ENCODE measurements around the gene ASF1A. TPM values are rescaled to one million over a fixed set of nuclear protein-coding genes. Genes with fewer than 3 reads are reported as not detected.

The ASF1A gene
- total RNA-seq (10 to 100 TPM; 42.6 to 46.1 TPM), polyA plus RNA-seq (57.2 TPM)

DNA sequence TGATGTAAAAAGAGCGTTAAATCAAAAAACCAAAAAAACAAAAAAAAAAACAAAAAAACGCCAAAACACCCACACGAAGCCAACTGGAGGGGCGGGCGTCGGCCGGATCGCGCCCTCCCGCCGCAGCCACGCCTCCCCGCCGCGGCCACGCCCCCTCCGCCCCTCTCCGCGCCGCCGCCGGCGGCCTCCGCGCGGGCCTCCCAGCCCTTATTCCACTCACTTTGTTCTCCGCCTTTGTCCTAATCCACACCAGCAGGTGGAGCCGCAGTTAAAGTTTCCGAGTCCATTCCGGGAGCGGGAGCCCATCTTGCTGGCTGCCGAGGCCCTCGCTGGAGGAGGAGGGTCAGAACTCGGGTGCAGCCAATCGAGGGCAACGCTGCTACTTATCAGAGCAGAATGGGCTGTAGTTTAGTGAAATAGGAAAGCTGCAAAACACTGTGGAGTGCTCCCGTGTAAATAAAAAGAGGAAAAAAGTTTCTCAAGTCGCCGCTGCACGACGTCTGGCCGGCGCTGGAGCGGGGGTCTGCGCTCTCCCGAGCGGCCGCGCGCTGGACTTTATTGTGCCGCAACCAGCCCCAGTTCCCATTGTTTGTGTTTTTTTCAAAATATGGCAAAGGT lies at the start of gene ASF1A:
ASF1A (plus strand) TSS at position 346 of the 618 bp plus-strand sequence; CDS start at position 608, 262 bp downstream.
- Mint-ChIP-seq H3K4me1 (peaks cover 54 to 73% (median 69%) of the 10 kb centered on the region in 3 donors), H3K9me3 (peaks cover 0 to 1% (median 0%) of the 10 kb centered on the region in 5 donors), H3K36me3 (peaks cover 2 to 30% (median 4%) of the 10 kb centered on the region in 3 donors), H3K27ac (peak within 1 kb of the TSS; percentile 96 to 99 (median 98)), H3K27me3 (peaks cover 0 to 3% of the 10 kb centered on the region in 2 donors), H3K4me3 (peak within 1 kb of the TSS; percentile 89 to 99 (median 94))
- Histone ChIP-seq H3K4me3 (ENCODE audit: low read length) (peak within 1 kb of the TSS; percentile 92), H3K27me3 (ENCODE audit: insufficient read depth, low read length, poor library complexity, severe bottlenecking) (no peaks in the 10 kb centered on the region), H3K27ac (ENCODE audit: low read depth, low read length) (peak within 1 kb of the TSS; percentile 87), H3K4me1 (ENCODE audit: insufficient read depth, low read length) (peaks cover 63% of the 10 kb centered on the region), H3K9me3 (ENCODE audit: low read length) (no peaks in the 10 kb centered on the region), H3K36me3 (ENCODE audit: insufficient read depth, low read length) (no peaks in the 10 kb centered on the region)
- POLR2A ChIA-PET = interaction anchor here (0.7 to 2.9 kb wide), 12 partner anchors 9 to 243 kb away, joined by 3 to 24 read pairs (median 7); partner anchors contain the start of genes CEP85L, FAM184A and MCM9
- DNase-seq = peak; percentile 92 to 97 (median 96)
- CTCF ChIA-PET = interaction anchor here (0.7 to 5.4 kb wide), 16 partner anchors 10 to 243 kb away, joined by 3 to 44 read pairs (median 4); partner anchors contain the start of genes CEP85L and MCM9

DNA sequence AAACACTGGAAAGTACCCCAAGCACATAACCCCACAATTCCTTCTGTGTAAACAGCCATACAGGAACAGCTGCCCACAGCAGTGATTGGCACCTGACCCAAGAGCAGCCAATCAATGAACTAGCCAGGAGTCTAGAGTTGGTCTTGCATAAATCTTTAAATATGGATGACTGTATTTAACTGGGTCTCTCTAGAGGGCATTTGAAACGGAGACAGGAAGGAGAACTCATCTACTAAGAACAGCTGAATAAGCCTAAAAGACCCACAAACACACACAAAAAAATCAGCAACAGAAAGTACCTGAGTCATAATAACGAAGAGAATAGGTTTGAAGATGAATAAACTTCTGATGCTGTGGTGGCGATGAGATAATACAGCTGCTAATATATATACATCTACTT lies 49.0 kb upstream of the ASF1A start:
- H3K9me3 ChIP-seq (ENCODE audit: low read length) = no peaks in the 10 kb centered on the region
- no peaks in the 10 kb centered on the region for H3K9me3 Mint-ChIP-seq
- H3K27ac Mint-ChIP-seq = peak overlapping the region in 5 of 8 donors; percentile 2 to 68 (median 20)
- H3K27ac ChIP-seq (ENCODE audit: low read depth, low read length) = no peak overlapping the region
- H3K36me3 ChIP-seq (ENCODE audit: insufficient read depth, low read length) = no peaks in the 10 kb centered on the region
- ChIA-PET CTCF (no interaction called here), POLR2A (interaction anchor here (0.5 to 0.7 kb wide), 2 partner anchors 20 to 142 kb away, joined by 3 read pairs; no protein-coding TSS in a partner anchor)
- no peak for DNase-seq
- no peak overlapping the region for H3K4me3 ChIP-seq (ENCODE audit: low read length)
- no peaks in the 10 kb centered on the region for H3K27me3 Mint-ChIP-seq
- H3K36me3 Mint-ChIP-seq = peaks cover 9 to 15% (median 13%) of the 10 kb centered on the region in 3 donors
- H3K4me1 ChIP-seq (ENCODE audit: insufficient read depth, low read length) = no peaks in the 10 kb centered on the region
- peaks cover 28 to 49% (median 36%) of the 10 kb centered on the region in 3 donors for H3K4me1 Mint-ChIP-seq
- H3K4me3 Mint-ChIP-seq = peak overlapping the region in 6 of 7 donors; percentile 25 to 52 (median 46)
- H3K27me3 ChIP-seq (ENCODE audit: insufficient read depth, low read length, poor library complexity, severe bottlenecking) = no peaks in the 10 kb centered on the region

DNA sequence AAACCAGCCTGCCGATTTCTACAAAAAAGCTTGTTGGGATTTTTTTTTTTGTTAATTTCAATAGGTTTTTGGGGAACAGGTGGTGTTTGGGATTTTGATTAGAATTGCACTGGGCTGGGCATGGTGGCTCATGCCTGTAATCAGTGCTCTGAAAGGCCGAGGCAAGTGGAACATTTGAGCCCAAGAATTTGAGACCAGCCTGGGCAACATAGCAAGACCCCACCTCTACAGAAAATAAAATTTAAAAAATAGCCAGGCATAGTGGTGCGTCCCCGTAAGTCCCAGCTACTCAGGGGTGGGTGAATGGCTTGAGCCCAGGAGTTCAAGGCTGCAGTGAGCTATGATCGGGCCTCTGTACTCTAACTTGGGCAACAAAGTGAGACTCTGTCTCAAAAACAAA lies 40.5 kb upstream of the ASF1A start:
- Histone ChIP-seq H3K4me3 (ENCODE audit: low read length) (no peak overlapping the region), H3K4me1 (ENCODE audit: insufficient read depth, low read length) (no peaks in the 10 kb centered on the region), H3K27me3 (ENCODE audit: insufficient read depth, low read length, poor library complexity, severe bottlenecking) (no peaks in the 10 kb centered on the region), H3K36me3 (ENCODE audit: insufficient read depth, low read length) (no peaks in the 10 kb centered on the region), H3K27ac (ENCODE audit: low read depth, low read length) (no peak overlapping the region), H3K9me3 (ENCODE audit: low read length) (no peaks in the 10 kb centered on the region)
- Mint-ChIP-seq H3K27ac (no peak overlapping the region), H3K36me3 (peaks cover 0 to 20% (median 15%) of the 10 kb centered on the region in 3 donors), H3K4me1 (peaks cover 7 to 19% (median 9%) of the 10 kb centered on the region in 3 donors), H3K9me3 (no peaks in the 10 kb centered on the region), H3K27me3 (no peaks in the 10 kb centered on the region), H3K4me3 (no peak overlapping the region)
- DNase-seq = no peak
- CTCF ChIA-PET = interaction anchor here (1.4 kb wide), 1 partner anchor 257 kb away, joined by 4 read pairs; no protein-coding TSS in a partner anchor
- POLR2A ChIA-PET = no interaction called here

DNA sequence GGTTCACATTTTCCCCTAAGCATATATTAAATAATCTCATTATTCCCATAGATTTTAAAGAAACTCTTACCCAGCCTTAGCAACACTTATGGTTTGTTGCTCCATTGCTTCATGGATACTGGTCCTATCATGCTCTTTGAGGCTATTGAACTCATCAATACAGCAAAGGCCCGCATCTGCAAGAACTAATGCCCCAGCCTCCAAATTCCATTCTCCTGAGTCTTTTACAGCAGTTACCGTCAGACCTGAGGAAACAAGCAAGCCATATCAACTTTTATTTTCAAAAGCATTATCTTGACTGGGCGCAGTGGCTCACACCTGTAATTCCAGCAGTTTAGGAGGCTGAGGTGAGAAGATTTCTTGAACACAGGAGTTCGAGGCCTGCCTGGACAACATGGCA lies 37.7 kb upstream of the ASF1A start:
- no peaks in the 10 kb centered on the region for H3K27me3 Mint-ChIP-seq
- Histone ChIP-seq H3K27me3 (ENCODE audit: insufficient read depth, low read length, poor library complexity, severe bottlenecking) (no peaks in the 10 kb centered on the region), H3K4me1 (ENCODE audit: insufficient read depth, low read length) (no peaks in the 10 kb centered on the region), H3K9me3 (ENCODE audit: low read length) (no peaks in the 10 kb centered on the region), H3K27ac (ENCODE audit: low read depth, low read length) (no peak overlapping the region), H3K4me3 (ENCODE audit: low read length) (no peak overlapping the region), H3K36me3 (ENCODE audit: insufficient read depth, low read length) (no peaks in the 10 kb centered on the region)
- ChIA-PET POLR2A (no interaction called here), CTCF (interaction anchor here (1.3 to 1.4 kb wide), 2 partner anchors 10 to 43 kb away, joined by 3 to 4 read pairs; no protein-coding TSS in a partner anchor)
- peaks cover 0 to 8% (median 4%) of the 10 kb centered on the region in 5 donors for H3K9me3 Mint-ChIP-seq
- H3K4me3 Mint-ChIP-seq = no peak overlapping the region
- no peak overlapping the region for H3K27ac Mint-ChIP-seq
- H3K4me1 Mint-ChIP-seq = peaks cover 23 to 38% (median 31%) of the 10 kb centered on the region in 3 donors
- H3K36me3 Mint-ChIP-seq = peaks cover 9 to 26% (median 15%) of the 10 kb centered on the region in 3 donors
- no peak for DNase-seq

DNA sequence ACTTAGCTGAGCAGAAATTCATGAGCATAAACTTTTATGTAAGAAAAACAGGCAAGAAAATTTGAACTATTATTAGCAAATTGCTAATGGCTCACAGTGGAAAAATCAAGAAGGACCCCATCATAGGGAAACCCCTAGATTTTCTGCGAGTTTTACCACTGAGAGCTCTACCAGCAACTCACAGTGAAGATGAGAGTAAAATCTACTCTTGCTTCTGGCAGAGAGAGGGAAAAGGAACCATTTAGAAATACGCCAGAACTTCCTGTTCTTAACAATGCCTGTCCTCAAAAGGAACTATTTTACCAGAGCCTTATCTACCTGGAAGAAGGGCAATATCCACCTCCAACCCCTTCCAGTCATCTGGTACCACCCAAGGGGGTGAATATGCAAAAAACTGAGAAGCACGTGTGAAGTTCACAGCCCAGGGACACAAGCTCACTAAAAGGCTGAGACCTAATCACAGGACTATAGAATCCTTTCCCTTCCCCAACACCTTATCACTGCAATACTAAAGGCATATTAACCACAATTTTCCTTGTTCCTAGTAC lies 34.4 kb upstream of the ASF1A start:
- ChIA-PET POLR2A (no interaction called here), CTCF (no interaction called here)
- Histone ChIP-seq H3K36me3 (ENCODE audit: insufficient read depth, low read length) (no peaks in the 10 kb centered on the region), H3K27ac (ENCODE audit: low read depth, low read length) (no peak overlapping the region), H3K9me3 (ENCODE audit: low read length) (no peaks in the 10 kb centered on the region), H3K27me3 (ENCODE audit: insufficient read depth, low read length, poor library complexity, severe bottlenecking) (no peaks in the 10 kb centered on the region), H3K4me1 (ENCODE audit: insufficient read depth, low read length) (peaks cover 9% of the 10 kb centered on the region), H3K4me3 (ENCODE audit: low read length) (no peak overlapping the region)
- Mint-ChIP-seq H3K27me3 (no peaks in the 10 kb centered on the region), H3K27ac (peak overlapping the region in 3 of 8 donors; percentile 11 to 32 (median 17)), H3K9me3 (peaks cover 0 to 8% (median 4%) of the 10 kb centered on the region in 5 donors), H3K4me3 (peak overlapping the region in 2 of 7 donors; percentile 20 to 25), H3K36me3 (peaks cover 10 to 20% (median 13%) of the 10 kb centered on the region in 3 donors), H3K4me1 (peaks cover 43 to 63% (median 61%) of the 10 kb centered on the region in 3 donors)
- no peak for DNase-seq

DNA sequence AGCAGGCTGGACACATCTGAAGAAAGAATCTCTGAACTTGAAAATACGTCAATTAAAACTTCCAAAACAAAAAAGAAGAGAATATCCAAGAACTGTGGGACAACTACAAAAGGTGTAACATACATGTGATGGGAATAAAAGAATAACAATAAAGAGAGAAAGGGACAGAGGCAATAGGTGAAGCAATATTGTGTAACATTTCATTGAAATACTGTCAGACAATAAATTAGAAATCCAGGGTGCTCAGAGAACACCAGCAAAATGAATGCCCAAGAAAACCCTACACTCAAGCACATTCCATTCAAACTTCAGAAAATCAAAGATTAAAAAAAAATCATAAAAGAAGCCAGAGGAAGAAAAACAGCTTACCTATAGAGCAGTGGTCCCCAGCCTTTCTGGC lies 33.6 kb upstream of the ASF1A start:
- no peak overlapping the region for H3K27ac ChIP-seq (ENCODE audit: low read depth, low read length)
- Mint-ChIP-seq H3K27me3 (no peaks in the 10 kb centered on the region), H3K9me3 (peaks cover 0 to 8% (median 4%) of the 10 kb centered on the region in 5 donors), H3K27ac (no peak overlapping the region), H3K4me3 (no peak overlapping the region), H3K4me1 (peaks cover 50 to 71% (median 69%) of the 10 kb centered on the region in 3 donors), H3K36me3 (peaks cover 10 to 19% (median 13%) of the 10 kb centered on the region in 3 donors)
- CTCF ChIA-PET = no interaction called here
- H3K9me3 ChIP-seq (ENCODE audit: low read length) = no peaks in the 10 kb centered on the region
- H3K4me3 ChIP-seq (ENCODE audit: low read length) = no peak overlapping the region
- no peaks in the 10 kb centered on the region for H3K27me3 ChIP-seq (ENCODE audit: insufficient read depth, low read length, poor library complexity, severe bottlenecking)
- no peaks in the 10 kb centered on the region for H3K36me3 ChIP-seq (ENCODE audit: insufficient read depth, low read length)
- POLR2A ChIA-PET = interaction anchor here (0.6 kb wide), 1 partner anchor 308 kb away, joined by 4 read pairs; no protein-coding TSS in a partner anchor
- peaks cover 17% of the 10 kb centered on the region for H3K4me1 ChIP-seq (ENCODE audit: insufficient read depth, low read length)
- DNase-seq = no peak

DNA sequence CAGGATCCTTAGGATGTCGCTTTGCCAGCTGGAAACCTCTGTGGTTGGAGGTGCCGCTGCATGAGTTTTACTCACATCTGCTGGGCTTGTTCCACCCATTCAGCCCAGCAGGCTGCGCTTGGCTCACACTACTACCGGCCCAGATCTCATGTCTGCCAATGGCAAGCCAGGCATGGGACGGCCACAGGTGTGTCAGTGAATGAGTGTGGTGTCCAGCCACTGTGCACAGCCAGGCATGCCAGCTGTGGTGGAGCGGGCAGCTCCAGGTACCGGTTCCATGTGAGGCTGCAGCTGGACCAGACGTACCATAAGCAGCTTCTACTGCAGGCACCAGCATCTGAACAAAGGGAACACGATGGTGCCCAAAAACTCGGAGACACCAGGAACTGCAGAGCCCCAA lies 33.1 kb upstream of the ASF1A start:
- Histone ChIP-seq H3K27ac (ENCODE audit: low read depth, low read length) (no peak overlapping the region), H3K36me3 (ENCODE audit: insufficient read depth, low read length) (no peaks in the 10 kb centered on the region), H3K27me3 (ENCODE audit: insufficient read depth, low read length, poor library complexity, severe bottlenecking) (no peaks in the 10 kb centered on the region), H3K9me3 (ENCODE audit: low read length) (no peaks in the 10 kb centered on the region), H3K4me3 (ENCODE audit: low read length) (no peak overlapping the region), H3K4me1 (ENCODE audit: insufficient read depth, low read length) (peaks cover 22% of the 10 kb centered on the region)
- ChIA-PET CTCF (interaction anchor here (1.2 kb wide), 1 partner anchor 59 kb away, joined by 3 read pairs; no protein-coding TSS in a partner anchor), POLR2A (interaction anchor here (0.6 to 0.7 kb wide), 3 partner anchors 36 to 309 kb away, joined by 3 to 4 read pairs (median 3); no protein-coding TSS in a partner anchor)
- Mint-ChIP-seq H3K27ac (no peak overlapping the region), H3K27me3 (no peaks in the 10 kb centered on the region), H3K4me1 (peaks cover 55 to 76% (median 74%) of the 10 kb centered on the region in 3 donors), H3K9me3 (peaks cover 0 to 9% (median 4%) of the 10 kb centered on the region in 5 donors), H3K4me3 (no peak overlapping the region), H3K36me3 (peaks cover 10 to 14% (median 13%) of the 10 kb centered on the region in 3 donors)
- no peak for DNase-seq

DNA sequence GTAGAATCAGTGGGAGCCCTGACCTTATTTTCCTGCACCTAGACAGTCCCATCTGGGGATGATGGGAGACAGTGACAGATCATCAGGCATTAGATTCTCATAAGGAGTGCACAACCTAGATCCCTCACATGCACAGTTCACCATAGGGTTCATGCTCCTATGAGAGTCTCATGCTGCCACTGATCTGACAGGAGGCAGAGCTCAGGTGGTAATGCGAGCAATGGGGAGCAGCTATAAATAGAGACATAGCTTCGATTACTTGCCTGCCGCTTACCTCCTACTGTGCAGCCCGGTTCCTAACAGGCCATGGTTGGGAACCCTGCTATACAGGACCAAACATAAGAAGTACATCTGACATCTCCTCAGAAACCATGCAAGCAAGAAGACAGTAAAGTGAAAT lies 31.5 kb upstream of the ASF1A start:
- Mint-ChIP-seq H3K9me3 (peaks cover 2 to 19% (median 7%) of the 10 kb centered on the region in 5 donors), H3K27ac (peak overlapping the region in 1 of 8 donors; percentile 31), H3K27me3 (no peaks in the 10 kb centered on the region), H3K4me1 (peaks cover 63 to 85% (median 81%) of the 10 kb centered on the region in 3 donors), H3K36me3 (peaks cover 12 to 24% (median 15%) of the 10 kb centered on the region in 3 donors), H3K4me3 (no peak overlapping the region)
- H3K36me3 ChIP-seq (ENCODE audit: insufficient read depth, low read length) = no peaks in the 10 kb centered on the region
- H3K4me3 ChIP-seq (ENCODE audit: low read length) = no peak overlapping the region
- no peak for DNase-seq
- POLR2A ChIA-PET = no interaction called here
- H3K27ac ChIP-seq (ENCODE audit: low read depth, low read length) = no peak overlapping the region
- CTCF ChIA-PET = no interaction called here
- no peaks in the 10 kb centered on the region for H3K9me3 ChIP-seq (ENCODE audit: low read length)
- no peaks in the 10 kb centered on the region for H3K27me3 ChIP-seq (ENCODE audit: insufficient read depth, low read length, poor library complexity, severe bottlenecking)
- peaks cover 22% of the 10 kb centered on the region for H3K4me1 ChIP-seq (ENCODE audit: insufficient read depth, low read length)
